SU-DHL-6 (cell line): Measurements from ENCODE around the gene MCM5.

ENCODE experiments used
- EZH2phosphoT487 ChIP-seq: fragments of 200-600 bp; sonication (generic), shearing (Covaris generic); conservative IDR thresholded peaks from 2 replicates; pipeline ENCODE4 v1.6.1; 2018; ENCODE audit warnings: mild to moderate bottlenecking, antibody characterized with exemption, low read length, moderate library complexity, mixed read lengths
- TF ChIP-seq, protein P1 (sequence below): fragments of 200-600 bp; sonication (generic); IDR thresholded peaks from one replicate; pipeline ENCODE4 v1.5.1; 2017; ENCODE audit warnings: antibody characterized with exemption, mild to moderate bottlenecking, low read length, moderate library complexity; ENCODE audit not compliant: insufficient read depth, poor library complexity, severe bottlenecking

- TF ChIP-seq, protein P1, sequence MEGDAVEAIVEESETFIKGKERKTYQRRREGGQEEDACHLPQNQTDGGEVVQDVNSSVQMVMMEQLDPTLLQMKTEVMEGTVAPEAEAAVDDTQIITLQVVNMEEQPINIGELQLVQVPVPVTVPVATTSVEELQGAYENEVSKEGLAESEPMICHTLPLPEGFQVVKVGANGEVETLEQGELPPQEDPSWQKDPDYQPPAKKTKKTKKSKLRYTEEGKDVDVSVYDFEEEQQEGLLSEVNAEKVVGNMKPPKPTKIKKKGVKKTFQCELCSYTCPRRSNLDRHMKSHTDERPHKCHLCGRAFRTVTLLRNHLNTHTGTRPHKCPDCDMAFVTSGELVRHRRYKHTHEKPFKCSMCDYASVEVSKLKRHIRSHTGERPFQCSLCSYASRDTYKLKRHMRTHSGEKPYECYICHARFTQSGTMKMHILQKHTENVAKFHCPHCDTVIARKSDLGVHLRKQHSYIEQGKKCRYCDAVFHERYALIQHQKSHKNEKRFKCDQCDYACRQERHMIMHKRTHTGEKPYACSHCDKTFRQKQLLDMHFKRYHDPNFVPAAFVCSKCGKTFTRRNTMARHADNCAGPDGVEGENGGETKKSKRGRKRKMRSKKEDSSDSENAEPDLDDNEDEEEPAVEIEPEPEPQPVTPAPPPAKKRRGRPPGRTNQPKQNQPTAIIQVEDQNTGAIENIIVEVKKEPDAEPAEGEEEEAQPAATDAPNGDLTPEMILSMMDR = no peak
- TF ChIP-seq EZH2phosphoT487 = no peak
Observed at GRCh38 chr22:35381424-35382009, 18.4 kb upstream of the MCM5 start.
